GOT3 (cell line): ENCODE measurements around the gene MRPL57.
"Not testable (repeated sequence)": the region's sequence is repeated elsewhere in the genome, so short reads cannot be mapped to it uniquely, and the experiment has no call there.

ENCODE experiments used
- DNase-seq: peaks from one replicate; lab custom pipeline; 2025; ENCODE audit warnings: mixed read lengths; lab: John Stamatoyannopoulos, UW

Gene MRPL57

DNA sequence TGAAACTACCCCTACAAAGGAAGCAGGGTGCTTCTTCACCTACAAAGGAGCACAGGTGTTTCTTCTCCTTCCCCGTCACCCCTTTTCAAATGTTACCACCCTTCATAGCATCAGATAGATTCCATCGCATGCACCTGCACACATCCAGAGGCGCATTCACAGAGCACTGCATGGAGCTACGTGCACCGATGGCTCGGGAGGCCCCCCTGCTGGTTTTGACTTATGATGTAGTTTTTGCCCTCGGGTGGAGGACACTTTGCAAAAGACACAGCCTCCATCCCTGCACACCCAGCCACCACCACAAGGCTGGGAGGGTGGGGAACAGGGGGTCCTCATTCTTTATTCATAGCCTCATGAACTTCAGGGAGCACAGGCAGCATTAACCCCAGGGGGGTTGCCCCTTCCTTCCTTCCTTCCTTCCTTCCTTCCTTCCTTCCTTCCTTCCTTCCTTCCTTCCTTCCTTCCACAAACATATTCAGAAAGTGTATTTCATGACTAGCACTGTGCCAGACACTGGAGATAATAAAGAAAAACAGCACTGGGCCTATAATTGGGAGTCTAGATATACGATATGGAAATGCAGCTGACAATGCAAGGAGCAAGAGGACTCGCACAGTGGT, 21.3 kb downstream of the MRPL57 start:
- DNase-seq: not testable (repeated sequence)

DNA sequence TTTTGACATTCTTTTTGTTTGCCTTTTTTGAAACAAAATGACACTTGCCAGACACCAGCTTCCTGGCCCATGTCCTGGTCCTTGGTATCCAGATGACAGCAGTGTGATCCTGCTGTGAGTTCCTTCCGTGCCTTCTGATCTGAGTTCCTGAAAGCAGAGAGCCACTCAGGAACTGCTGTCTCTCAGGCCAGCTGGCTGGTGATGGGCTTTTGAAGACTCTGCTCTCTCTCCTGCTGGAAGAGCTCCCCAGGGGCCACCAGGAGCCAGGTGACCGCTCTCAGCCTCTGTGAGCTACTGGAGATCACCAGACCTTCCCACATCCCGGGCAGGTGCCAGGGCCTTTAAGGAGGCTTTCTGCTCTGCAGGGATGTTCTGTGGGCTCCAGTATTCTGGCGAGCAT, 21.9 kb downstream of the MRPL57 start:
- not testable (repeated sequence) for DNase-seq

DNA sequence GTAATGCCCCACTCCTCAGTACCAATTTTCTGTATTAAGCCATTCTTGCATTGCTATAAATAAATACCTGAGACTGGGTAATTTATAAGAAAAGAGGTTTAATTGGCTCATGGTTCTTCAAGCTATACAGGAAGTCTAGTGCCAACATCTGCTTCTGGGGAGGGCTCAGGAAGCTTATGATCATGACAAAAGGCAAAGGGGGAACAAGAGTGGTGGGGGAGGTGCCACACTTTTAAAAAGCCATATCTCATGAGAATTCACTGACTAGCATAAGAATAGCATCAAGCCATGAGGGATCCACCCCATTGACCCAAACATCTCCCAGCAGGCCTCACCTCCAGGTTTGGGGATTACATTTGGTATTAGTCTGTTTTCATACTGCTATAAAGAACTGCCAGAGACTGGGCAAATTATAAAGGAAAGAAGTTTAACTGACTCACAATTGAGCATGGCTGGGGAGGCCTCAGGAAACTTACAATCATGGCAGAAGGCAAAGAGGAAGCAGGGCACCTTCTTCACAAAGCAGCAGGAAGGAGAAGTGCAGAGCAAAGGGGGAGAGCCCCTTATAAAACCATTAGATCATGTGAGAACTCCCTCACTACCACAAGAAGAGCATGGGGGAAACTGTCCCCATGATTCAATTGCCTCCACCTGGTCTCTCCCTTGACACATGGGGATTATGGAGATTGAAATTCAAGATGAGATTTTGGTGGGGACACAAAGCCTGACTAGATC, 25.2 kb downstream of the MRPL57 start:
- DNase-seq: not testable (repeated sequence)

DNA sequence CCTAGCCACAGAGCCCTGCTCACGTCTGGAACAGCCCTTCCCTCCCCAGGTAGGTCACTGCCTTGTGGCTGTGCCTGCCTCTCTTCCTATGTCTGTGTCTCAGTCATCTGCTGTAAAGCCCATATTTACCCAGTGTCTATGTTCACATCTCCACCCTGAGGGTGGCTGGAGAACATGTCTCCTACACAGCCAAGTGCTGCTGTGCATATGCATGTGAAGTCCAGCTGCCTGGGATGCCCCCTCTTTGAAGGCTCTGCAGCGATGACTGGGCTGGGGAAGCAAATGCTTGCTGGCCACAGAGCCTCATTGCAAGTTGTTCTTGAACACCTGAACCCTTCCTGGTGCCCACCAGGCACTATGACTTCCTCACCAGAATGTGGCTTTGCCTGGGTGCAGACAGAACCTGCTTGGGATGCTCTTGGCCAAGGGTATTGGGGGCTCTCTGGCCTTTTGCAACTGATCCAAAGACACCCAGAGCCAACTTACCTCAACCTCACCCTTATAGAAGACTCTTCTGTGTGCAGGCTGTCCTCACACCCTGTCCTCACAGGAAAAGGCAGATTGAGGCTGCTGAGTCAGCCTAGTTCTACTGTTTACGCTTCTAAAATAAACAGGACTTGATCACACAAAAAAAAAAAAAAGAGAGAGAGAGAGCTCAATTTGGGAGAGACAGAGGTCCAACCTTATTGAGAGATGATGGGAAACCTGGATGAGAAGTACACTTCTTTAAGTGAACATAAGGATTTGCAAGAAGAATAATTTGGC, 26.5 kb downstream of the MRPL57 start:
- DNase-seq: no peak

DNA sequence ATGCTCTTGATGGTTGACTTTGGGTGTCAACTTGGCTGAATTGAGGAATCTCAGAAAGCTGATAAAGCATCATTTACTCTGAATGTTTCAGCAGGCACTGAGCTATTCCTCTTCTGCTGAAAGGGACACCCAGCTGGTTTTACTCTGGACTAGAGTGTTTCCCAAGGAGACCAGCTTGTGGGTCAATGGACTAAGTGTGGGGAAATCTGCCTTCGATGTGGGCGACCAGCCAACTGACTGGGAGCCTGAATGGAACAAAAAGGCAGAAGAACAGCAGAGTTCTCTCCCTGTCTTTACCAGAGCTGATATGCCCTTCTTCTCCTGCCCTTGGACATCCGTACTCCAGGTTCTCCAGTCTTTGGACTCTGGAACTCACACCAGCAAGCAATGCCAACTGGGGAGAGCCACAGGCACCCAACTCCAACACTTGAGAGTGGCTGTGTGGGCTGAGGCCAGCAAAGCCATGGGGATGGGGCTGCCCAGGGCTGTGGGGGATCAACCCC, 32.2 kb downstream of the MRPL57 start:
- DNase-seq: no peak

DNA sequence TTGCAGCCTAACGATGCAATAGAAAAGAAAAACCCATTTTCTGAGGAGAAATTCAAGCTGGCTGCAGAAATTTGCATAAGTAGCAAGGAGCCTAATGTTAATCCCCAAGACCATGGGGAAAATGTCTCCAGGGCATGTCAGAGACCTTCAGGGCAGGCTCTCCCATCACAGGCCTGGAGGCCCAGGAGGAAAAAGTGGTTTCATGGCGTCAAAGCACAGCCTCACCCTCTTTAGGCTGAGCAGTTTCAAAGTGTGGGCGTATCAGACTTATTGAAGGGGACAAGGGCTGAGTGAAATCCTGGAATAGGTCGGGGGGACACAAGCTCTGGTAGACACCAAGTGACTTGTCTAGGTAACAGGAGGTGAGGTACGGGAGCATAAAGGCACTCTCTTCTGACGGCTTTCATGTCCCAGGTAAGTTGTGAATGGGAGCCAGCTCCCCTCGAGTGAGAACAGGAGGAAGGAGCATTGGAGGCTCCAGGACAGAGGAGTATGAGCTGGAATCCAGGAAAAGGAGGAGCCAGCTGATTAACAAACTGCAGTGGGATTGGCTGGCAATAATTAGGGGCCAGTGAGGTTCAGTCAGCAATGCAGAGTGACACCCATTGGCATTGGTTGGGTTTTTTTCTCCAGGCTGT, 35.8 kb downstream of the MRPL57 start:
- DNase-seq: no peak

DNA sequence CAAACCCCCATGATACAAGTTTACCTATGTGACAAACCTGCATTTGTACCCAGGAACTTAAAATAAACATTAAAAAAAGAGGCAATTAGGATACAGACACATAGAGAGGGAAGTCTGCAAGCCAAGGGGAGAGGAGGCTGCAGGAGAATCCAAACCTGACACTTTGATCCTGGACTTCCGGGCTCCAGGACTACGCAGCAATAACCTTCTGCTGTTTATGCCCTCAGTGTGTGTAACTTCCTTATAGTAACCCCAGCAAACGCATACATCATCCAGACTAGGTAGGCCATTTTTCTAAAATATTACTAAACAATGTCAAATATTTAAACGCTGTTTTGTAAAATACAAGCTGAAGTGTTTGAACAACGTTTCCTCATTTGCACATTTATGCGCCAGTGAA, 39.0 kb downstream of the MRPL57 start:
- DNase-seq: not testable (repeated sequence)

DNA sequence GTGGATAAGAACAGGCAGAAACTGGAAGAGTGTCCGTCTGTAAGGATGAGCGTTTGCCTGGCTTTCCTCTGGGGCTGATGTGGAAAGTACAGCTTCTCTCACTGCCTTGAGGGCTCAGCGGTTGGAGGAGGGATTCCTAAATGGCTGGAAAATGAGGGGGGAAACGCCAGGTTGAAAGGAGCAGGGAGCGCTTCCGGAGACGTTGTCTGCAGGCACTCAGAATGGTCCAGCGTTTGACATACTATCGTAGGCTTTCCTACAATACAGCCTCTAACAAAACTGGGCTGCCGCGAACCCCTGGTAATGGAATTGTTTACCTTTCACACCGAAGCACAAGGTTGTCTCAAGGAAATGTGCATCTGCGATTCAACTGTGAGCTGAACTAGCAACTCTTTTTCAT, 39.9 kb downstream of the MRPL57 start:
- DNase-seq: no peak

DNA sequence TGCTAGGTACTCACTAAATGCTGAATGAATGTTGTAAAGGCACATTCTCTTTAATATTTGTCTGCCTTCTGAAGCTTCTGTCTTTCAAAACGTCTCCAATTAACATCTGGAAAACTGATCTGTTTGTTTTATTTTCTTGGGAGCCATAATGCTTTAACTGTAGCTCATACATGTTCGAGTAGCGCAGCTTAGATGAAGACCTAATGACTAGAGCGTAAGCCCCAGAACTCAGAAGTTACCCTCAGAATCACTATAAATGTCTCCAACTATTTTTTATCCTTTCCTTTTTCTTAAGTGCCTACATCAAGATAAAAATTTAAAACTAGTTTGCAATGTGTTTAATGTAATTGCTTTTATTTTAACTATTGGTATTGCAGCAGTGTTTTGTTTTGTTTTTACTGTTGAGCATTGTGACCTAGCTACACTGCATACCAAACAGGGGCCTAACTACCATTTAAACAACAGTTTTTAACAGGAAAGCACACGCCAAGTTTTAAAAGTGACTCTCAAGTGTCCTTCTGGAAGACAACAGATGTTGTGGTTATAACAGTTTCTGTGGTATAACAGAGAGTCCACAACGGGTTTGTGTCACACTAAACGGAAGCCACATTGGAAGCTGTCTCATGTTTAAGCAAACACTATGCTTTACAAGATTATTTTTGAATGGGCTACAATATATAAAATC, 42.0 kb downstream of the MRPL57 start:
- DNase-seq: no peak

DNA sequence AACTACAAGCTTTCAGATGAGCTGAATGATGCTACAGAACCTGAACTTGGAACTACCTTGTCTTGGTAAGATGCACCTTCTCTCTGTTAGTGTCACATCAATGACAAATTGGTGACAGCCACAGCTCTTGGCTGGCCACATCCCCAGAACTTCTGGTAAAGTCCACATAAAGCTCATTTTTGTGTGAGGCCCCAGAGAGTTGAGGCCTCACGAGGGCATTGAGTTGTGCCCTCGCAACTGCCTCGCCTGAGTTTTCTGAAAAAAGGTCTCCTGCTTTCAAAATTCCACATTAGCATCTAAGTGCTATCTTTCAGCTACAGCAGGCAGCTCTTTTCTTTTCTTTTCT, 42.6 kb downstream of the MRPL57 start:
- no peak for DNase-seq

DNA sequence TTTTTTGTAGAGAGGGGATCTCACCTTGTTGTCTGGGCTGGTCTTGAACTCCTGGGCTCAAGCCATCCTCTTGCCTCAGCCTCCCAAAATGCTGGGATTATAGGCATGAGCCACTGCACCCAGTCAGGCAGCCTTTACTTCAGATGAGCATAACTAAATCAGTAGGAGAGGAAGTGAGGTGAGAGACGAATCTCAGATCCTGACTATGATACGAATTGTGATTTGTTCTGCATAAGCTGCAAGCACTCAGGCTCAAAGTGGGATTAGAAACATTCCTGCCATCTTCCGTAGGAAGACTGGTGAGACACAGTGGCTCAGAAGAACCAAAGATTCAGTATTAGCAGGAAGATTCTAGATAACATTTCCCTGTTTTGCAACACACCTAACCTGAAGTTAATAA, 43.3 kb downstream of the MRPL57 start:
- DNase-seq: not testable (repeated sequence)

DNA sequence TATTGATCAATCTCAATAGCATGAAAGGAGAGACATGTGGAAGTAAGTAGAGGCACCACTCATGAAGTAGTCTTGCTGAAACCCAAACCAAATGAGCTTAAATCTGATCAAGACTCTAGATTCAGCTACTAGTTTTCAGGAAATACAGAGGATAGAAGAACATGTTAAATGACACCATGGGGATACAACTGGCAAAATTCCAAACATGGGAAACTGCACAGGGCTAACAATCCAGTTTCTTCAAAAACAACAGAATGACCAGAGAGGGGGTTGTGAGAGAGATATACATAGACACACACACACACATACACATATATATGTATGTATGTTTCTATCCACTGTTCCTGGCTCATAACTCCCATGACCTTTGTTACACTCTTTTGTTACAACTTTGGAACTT, 44.8 kb downstream of the MRPL57 start:
- no peak for DNase-seq

DNA sequence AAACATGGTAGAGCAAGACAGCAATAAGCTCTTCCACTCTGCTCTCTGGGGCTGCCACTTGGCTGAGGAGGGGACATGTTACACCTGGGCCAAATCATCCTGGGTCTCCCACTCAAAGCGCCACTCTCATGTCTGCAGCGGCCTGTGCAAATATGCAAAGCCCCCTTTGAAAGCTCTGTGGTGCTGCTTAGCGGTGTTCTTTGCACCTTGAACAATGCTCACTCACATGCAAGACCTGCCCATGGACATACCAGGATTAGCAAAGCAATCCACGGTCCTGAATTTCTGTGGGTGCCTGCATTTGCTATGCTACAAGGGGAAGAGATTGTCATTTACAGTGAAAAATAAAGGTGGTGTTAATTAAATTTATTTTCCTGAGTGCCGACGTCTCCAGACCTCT, 48.6 kb downstream of the MRPL57 start:
- no peak for DNase-seq

DNA sequence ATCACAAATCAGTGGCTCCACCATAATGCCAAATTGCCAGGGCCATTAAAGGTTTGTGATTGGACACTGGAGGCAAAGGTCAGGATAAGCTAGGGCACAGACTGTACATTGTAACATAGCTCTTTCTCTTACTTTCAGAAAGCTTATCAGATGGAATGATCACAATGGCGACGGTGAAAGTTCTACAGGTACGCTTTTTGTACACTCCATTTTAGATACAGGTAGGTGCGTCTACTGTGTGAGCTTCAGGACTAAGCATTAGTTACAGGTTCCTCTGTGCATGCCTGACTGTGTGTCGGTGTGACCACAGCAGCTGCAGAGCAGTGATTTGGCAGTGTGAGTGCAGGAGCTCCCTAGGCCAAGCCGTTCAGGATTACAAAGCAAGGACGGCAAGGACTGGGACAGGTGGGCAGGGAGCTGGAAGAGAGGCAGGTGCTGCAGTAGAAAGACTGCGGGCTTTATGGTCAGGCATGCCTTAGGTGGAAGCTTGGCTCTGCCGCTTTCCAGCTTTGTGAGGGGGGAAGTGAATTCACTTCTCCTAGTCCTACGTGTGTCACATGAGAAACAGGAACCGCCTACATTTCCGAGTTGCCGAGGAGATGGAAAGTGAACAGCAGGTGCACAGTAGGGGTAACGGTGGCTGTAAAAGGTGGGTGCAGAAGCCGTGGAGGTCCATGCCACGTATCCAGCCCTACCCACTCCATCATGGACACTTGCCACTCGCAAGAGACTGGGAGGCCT, 49.6 kb downstream of the MRPL57 start:
- DNase-seq: no peak

DNA sequence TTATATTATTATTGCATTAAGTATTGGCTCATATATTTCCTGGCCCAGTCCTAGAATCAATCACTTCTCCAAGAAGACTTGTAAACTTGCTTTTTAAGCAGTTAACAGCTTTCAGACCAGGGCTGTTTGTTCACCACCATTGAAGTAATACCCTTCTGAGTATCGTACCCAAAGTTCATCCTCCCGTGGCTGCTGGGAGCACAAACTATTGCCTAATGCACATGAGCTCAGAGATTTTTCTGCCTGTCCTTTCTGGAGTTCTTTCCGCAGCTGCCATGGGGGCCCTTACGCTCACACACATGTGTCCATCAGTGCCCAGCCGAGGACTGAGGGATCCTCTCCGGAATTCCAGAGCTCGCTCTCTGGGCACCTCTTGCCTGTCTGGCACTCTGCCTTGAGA, 51.5 kb downstream of the MRPL57 start:
- no peak for DNase-seq
